ENCODE measurements around the gene RUNDC3A.
"Not testable (repeated sequence)": the region's sequence is repeated elsewhere in the genome, so short reads cannot be mapped to it uniquely, and the experiment has no call there.

The RUNDC3A gene

DNA sequence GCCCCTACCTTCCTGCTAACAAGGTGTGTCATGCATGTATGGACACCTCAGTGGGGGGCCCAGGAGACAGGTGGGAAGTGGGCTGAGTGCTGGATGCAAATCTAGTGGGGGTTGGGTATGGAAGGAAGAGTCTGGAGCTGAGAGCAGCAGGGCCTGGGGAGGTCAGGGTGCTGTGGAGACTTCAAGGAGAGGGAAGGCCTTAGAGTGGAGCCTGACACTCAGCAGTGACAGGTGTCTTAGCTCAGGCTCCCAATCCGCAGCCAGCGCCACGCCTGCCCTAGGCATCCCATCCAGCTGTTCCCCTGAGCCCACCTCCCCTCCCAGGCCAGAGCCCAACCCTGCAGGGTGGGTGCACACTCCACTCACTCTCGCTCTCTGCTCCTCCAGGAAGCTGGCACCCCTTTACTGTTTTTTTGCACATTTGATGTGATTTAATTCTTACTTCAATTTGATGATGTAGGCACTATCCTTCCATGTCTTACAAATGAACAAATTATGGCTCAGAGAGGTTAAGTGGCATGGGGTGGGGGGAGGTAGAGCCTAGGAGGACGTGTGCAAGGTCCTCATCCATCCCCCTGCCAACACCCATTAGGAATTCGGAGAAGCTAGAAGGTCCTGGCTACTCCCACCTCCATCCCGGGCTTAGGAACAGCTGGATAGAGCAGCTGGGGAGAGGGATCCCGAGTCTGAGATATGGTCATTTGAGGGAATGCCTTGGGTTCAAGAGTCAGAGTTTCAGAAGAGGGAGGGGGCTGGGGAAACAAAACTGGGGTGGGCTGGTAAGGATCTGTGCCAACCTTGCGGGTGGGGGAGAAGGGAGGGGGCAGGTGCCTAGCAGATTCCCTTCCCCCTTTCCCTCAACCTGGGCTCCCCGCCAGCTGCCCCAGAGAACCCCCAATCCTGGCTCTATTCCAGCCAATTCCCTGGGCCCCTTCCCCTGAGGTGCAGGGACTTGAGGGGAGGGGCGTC, 53.2 kb downstream of the RUNDC3A start:
- DNase-seq, result no peak

DNA sequence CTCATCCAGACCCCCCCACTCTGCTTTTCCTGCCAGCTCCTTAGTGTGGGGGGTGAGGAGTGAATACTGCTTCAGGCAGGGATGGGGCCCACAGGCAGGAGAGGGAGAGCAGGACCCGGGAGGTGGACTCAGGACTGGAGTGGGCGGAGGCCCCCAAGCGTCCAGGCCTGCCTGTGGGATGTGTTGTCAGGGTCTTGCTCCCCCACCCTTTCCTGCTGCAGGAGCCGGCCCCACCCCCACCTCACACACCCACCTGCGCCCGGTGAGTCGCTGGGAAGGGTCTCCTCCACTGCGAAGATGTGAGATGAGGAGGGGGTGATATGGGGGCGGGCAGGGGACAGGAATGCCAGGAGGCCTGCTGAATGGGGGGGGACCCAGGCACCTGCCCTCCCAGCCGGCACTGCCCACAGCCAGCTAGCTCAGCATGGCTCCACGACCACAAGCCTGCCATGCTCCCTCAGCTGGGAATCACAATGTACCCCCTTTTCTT, 54.1 kb downstream of the RUNDC3A start:
- no peak for DNase-seq

- DNase-seq, result no peak
Measured at GRCh38 chr17:44362949-44363612, 54.7 kb downstream of the RUNDC3A start.

GRCh38 chr17:44363613-44364159, 55.3 kb downstream of the RUNDC3A start, which contains the start of gene FAM171A2:
FAM171A2 (minus strand) TSS chr17:44363853; CDS start chr17:44363714, 139 bp downstream.
- peak; percentile 58 for DNase-seq

DNA sequence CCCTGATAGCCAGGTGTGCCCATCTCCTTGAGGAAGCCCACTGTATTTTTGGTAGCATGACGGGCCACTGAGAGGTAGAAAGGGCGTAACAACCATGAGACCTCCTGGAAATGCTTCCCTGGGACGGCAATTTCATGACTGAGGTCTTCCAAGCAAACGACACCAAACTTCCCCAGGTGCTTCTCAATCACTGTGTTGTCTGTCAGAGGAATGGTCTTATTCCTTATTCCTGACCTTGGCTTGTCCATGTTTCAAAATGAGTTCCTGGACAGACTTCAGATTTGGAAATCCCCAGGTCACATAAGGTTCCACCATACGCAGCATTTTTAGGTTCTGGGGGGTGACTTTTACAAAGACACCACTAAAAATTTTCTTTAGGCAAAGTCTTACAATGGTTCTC, 56.6 kb downstream of the RUNDC3A start:
- DNase-seq, result not testable (repeated sequence)

- no peak for DNase-seq
Measured at GRCh38 chr17:44367231-44367979, 59.0 kb downstream of the RUNDC3A start.

Measured in fibroblast of skin of right quadriceps (primary cell).